ENCODE results near the gene DAB2IP. TPM values are rescaled to one million over a fixed set of nuclear protein-coding genes. Genes with fewer than 3 reads are reported as not detected.
A peak's percentile ranks its signal among the peaks of the same experiment; 100 is the strongest.

DAB2IP gene
- total and polyA plus RNA-seq, 8 donors: 17.5 to 303 (median 45.6) TPM

DNA sequence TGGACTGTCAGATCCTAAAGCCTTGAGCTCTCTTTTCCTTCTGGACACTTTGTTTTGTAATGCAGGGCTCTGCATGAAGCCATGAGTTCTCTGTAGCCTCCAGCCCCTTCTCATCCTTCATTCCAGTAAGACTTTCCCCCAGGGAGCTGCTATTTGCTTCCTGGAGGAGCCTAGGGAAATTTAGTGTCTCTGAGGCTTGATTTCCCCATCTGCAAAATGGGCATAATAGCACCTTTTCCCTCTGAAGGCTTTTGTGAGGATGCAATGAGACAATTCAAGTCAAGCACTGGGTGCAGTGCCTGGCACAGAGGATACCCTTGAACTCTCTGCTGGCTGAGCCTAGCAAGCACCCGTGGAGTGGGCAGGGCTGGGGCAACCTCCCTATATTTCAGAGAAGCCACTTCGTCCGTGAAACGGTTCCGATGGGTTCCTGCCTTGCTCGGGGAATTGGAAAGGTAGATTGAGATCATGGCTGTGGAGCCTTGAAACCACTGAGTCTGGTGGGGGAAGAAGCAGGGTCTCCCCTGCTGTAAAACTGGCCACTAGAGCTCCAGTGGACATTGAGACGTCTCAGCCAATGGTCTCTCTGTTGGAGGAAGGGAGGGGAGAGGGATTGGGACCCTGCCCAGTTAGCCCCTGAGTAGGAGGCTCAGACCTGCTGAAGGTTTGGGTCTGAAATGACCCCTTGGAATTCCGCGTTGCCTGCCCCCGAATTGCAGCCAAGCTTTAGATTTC lies 14.3 kb upstream of the DAB2IP start:
- H3K27ac ChIP-seq: peak overlapping the region in 2 of 5 donors; percentile 25 to 44
- no peak for TF ChIP-seq EP300 (IDR thresholded peaks at IDR 0.05)
- no peak for TF ChIP-seq POLR2A (IDR thresholded peaks at IDR 0.05)
- TF ChIP-seq, protein P1, sequence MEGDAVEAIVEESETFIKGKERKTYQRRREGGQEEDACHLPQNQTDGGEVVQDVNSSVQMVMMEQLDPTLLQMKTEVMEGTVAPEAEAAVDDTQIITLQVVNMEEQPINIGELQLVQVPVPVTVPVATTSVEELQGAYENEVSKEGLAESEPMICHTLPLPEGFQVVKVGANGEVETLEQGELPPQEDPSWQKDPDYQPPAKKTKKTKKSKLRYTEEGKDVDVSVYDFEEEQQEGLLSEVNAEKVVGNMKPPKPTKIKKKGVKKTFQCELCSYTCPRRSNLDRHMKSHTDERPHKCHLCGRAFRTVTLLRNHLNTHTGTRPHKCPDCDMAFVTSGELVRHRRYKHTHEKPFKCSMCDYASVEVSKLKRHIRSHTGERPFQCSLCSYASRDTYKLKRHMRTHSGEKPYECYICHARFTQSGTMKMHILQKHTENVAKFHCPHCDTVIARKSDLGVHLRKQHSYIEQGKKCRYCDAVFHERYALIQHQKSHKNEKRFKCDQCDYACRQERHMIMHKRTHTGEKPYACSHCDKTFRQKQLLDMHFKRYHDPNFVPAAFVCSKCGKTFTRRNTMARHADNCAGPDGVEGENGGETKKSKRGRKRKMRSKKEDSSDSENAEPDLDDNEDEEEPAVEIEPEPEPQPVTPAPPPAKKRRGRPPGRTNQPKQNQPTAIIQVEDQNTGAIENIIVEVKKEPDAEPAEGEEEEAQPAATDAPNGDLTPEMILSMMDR (IDR thresholded peaks at IDR 0.05): no peak
- no peak for TF ChIP-seq POLR2AphosphoS5 (IDR thresholded peaks at IDR 0.05)
- H3K9me3 ChIP-seq: no peaks in the 10 kb centered on the region
- no peak for DNase-seq
- H3K4me3 ChIP-seq: no peak overlapping the region
- 86 to 93% (median 87%) methylated on average over 10 of the region's 10 CpGs for WGBS, 5 donors
- H3K4me1 ChIP-seq: peaks cover 28 to 75% (median 46%) of the 10 kb centered on the region in 4 donors
- intact Hi-C loops (cut with DNase I; ENCODE audit: low total_unique reads): loop anchor here (10.0 kb wide), 1 partner anchor 48 kb away; no protein-coding TSS in a partner anchor
- H3K27me3 ChIP-seq: no peaks in the 10 kb centered on the region
- H3K36me3 ChIP-seq: no peaks in the 10 kb centered on the region

DNA sequence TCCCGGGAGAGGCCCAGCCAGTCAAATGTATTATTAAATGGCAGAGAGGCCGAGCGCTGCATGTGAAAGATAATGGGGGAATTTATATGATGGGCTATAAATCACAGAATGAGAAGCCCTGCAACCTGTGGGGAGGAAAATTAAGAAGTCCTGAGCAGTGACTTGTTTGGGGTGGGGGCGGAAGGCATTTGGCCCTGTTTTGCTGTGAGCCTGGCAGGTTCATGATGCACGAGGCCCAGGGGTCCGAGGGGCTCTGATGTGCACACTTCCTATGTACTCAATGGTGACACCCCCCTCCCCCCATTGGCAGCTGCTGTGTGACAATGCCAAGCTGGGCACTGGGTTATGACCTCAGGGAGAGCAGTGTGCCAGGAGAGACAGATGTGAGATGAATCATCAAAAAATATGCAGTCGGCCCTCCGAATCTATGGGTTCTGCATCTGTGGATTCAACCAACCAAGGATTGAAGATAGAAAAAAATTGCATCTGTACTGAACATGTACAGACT lies 13.7 kb upstream of the DAB2IP start:
- no peak overlapping the region for H3K4me3 ChIP-seq
- no peak for TF ChIP-seq POLR2AphosphoS5 (IDR thresholded peaks at IDR 0.05)
- TF ChIP-seq POLR2A (IDR thresholded peaks at IDR 0.05): no peak
- TF ChIP-seq, protein P1 (IDR thresholded peaks at IDR 0.05): no peak
- no peak for TF ChIP-seq EP300 (IDR thresholded peaks at IDR 0.05)
- no peak overlapping the region for H3K27ac ChIP-seq
- DNase-seq: peak in 1 of 2 donors; percentile 35
- H3K4me1 ChIP-seq: peaks cover 28 to 75% (median 43%) of the 10 kb centered on the region in 4 donors
- 57 to 70% (median 66%) methylated on average over 8 of the region's 8 CpGs for WGBS, 5 donors
- no peaks in the 10 kb centered on the region for H3K9me3 ChIP-seq
- H3K27me3 ChIP-seq: no peaks in the 10 kb centered on the region
- intact Hi-C loops (cut with DNase I; ENCODE audit: low total_unique reads): loop anchor here (10.0 kb wide), 1 partner anchor 47 kb away; no protein-coding TSS in a partner anchor
- no peaks in the 10 kb centered on the region for H3K36me3 ChIP-seq

DNA sequence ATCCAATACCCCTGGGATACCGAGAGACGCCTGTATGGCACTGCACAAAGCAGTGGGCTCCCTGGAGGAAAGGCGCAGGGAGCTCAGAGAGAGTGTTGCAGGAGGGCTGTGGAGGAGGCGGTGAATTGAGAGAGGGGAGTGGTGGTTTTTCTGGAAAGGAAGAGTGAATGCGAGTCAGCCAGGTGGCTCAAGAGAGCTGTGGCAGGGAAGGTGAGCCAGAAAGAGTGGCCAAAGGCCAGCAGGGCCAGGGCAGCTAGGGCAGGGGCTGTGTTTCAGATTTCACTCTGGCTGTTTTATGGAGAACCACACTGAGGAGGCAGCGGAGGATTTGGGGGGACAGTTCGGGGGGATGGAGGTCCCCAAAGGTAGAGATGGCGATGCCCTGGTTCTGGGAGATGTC lies 13.0 kb upstream of the DAB2IP start:
- no peaks in the 10 kb centered on the region for H3K27me3 ChIP-seq
- WGBS, 5 donors: 86 to 95% (median 93%) methylated on average over 8 of the region's 8 CpGs
- DNase-seq: no peak
- no peak overlapping the region for H3K4me3 ChIP-seq
- no peak for TF ChIP-seq POLR2A (IDR thresholded peaks at IDR 0.05)
- peaks cover 28 to 72% (median 41%) of the 10 kb centered on the region in 4 donors for H3K4me1 ChIP-seq
- no peak overlapping the region for H3K27ac ChIP-seq
- no peaks in the 10 kb centered on the region for H3K36me3 ChIP-seq
- no peaks in the 10 kb centered on the region for H3K9me3 ChIP-seq
- intact Hi-C loops (cut with DNase I; ENCODE audit: low total_unique reads): loop anchor here (10.0 kb wide), 1 partner anchor 46 kb away; no protein-coding TSS in a partner anchor

DNA sequence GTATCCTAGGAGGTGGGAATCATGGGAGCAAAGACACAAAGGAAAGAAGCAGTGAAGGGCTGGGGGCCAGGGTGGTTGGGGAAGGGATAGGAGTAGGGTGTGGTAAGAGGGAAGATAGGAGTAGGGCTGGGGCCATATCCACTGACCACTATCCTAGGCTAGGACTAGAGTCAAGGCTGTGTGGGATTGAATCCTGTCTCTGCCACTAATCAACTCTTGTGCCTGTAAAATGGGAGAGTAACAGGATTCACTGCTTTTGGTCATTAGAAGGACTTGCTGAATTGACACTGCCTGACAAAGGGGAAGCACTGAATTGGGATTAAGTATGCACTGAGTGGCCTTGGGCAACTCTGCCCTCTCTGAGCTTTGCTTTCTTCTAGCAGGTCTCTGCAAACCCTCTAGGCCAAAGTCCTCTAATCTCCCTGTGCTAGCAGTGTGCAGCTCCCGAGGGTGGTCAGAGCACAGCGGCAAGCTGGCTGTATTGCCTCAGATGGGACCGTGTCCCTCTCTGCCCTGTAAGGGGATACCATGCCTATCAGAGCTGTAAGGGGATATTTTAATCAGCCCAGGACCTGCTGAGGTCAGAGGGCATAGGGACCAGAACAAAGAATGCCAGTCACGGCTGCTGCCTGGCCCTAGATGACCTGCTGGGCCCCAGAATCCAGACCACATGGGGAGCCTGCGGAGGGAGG lies 12.4 kb upstream of the DAB2IP start:
- Histone ChIP-seq H3K27ac (no peak overlapping the region), H3K27me3 (no peaks in the 10 kb centered on the region), H3K9me3 (no peaks in the 10 kb centered on the region), H3K36me3 (no peaks in the 10 kb centered on the region), H3K4me1 (peaks cover 25 to 65% (median 37%) of the 10 kb centered on the region in 4 donors), H3K4me3 (no peak overlapping the region)
- WGBS, 5 donors: 58 to 83% (median 64%) methylated on average over 4 to 5 of the region's 5 CpGs
- no peak for TF ChIP-seq EP300 (IDR thresholded peaks at IDR 0.05)
- no peak for TF ChIP-seq POLR2AphosphoS5 (IDR thresholded peaks at IDR 0.05)
- TF ChIP-seq POLR2A (IDR thresholded peaks at IDR 0.05): no peak
- TF ChIP-seq, protein P1 (IDR thresholded peaks at IDR 0.05): no peak
- DNase-seq: no peak
- intact Hi-C loops (cut with DNase I; ENCODE audit: low total_unique reads): loop anchor here (10.0 kb wide), 1 partner anchor 46 kb away; no protein-coding TSS in a partner anchor

Measured in stomach (tissue), 9 donors.